Ishikawa (cell line): Measurements from ENCODE around the gene FAM180A.

Experiments used
- CEBPB ChIP-seq: IDR thresholded peaks from 2 replicates; pipeline ENCODE4 v1.6.1; 2012
- CREB1 ChIP-seq: IDR thresholded peaks from 2 replicates; pipeline ENCODE4 v1.6.1; 2012; ENCODE audit warnings: low read depth
- EGR1 ChIP-seq: IDR thresholded peaks from 2 replicates; pipeline ENCODE4 v1.6.1; 2012
- EP300 ChIP-seq: IDR thresholded peaks from 2 replicates; pipeline ENCODE4 v1.6.1; 2012; ENCODE audit warnings: borderline replicate concordance
- FOXM1 ChIP-seq: IDR thresholded peaks from 2 replicates; pipeline ENCODE4 v1.6.1; 2012; ENCODE audit warnings: low read depth, borderline replicate concordance
- NFIC ChIP-seq: IDR thresholded peaks from 2 replicates; pipeline ENCODE4 v1.6.1; 2012
- RAD21 ChIP-seq: IDR thresholded peaks from 2 replicates; pipeline ENCODE4 v1.6.1; 2012; ENCODE audit warnings: low read depth
- TAF1 ChIP-seq: IDR thresholded peaks from 2 replicates; pipeline ENCODE4 v1.6.1; 2012; ENCODE audit warnings: low read depth, mild to moderate bottlenecking
- TEAD4 ChIP-seq: IDR thresholded peaks from 2 replicates; pipeline ENCODE4 v1.6.1; 2012
- YY1 ChIP-seq: IDR thresholded peaks from 2 replicates; pipeline ENCODE4 v1.6.1; 2012; ENCODE audit warnings: low read depth
- TF ChIP-seq, protein P1 (sequence below): IDR thresholded peaks from 2 replicates; pipeline ENCODE4 v1.6.1; 2012; ENCODE audit warnings: low read depth, mild to moderate bottlenecking

DNA sequence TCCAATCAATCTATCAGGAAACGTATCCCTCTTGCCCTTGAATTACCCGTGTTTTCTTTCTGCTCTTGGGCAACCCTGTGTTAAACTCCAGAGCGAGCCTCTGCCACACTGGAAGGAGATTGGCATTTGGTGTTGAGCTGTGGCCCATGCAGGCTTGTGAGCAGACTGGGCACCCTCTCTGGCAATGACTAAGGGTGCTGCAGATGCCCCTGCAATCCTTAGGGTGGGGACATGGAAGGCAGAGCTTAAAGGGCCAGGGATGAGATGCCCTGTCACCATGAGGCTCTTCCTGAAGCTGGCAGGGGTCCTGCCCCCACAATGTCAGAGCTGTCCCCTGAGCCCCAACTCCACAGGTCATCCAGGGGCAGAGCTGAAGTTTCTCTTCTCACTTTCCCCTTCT, 19.5 kb upstream of the FAM180A start:
- no peak for TF ChIP-seq TEAD4
- no peak for TF ChIP-seq NFIC
- TF ChIP-seq, protein P1, sequence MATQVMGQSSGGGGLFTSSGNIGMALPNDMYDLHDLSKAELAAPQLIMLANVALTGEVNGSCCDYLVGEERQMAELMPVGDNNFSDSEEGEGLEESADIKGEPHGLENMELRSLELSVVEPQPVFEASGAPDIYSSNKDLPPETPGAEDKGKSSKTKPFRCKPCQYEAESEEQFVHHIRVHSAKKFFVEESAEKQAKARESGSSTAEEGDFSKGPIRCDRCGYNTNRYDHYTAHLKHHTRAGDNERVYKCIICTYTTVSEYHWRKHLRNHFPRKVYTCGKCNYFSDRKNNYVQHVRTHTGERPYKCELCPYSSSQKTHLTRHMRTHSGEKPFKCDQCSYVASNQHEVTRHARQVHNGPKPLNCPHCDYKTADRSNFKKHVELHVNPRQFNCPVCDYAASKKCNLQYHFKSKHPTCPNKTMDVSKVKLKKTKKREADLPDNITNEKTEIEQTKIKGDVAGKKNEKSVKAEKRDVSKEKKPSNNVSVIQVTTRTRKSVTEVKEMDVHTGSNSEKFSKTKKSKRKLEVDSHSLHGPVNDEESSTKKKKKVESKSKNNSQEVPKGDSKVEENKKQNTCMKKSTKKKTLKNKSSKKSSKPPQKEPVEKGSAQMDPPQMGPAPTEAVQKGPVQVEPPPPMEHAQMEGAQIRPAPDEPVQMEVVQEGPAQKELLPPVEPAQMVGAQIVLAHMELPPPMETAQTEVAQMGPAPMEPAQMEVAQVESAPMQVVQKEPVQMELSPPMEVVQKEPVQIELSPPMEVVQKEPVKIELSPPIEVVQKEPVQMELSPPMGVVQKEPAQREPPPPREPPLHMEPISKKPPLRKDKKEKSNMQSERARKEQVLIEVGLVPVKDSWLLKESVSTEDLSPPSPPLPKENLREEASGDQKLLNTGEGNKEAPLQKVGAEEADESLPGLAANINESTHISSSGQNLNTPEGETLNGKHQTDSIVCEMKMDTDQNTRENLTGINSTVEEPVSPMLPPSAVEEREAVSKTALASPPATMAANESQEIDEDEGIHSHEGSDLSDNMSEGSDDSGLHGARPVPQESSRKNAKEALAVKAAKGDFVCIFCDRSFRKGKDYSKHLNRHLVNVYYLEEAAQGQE: no peak
- no peak for TF ChIP-seq CEBPB
- TF ChIP-seq EP300: no peak
- TF ChIP-seq FOXM1: no peak
- TF ChIP-seq RAD21: no peak
- TF ChIP-seq TAF1: no peak
- TF ChIP-seq EGR1: no peak
- TF ChIP-seq YY1: no peak
- TF ChIP-seq CREB1: no peak
